K562 (cell line): ENCODE measurements around the gene ARID3A. TPM values are rescaled to one million over a fixed set of nuclear protein-coding genes. Genes with fewer than 3 reads are reported as not detected.
A peak's percentile ranks its signal among the peaks of the same experiment; 100 is the strongest.

Source experiments
- CBFB ChIP-seq: sonication (generic); formaldehyde crosslinking; IDR thresholded peaks from 2 replicates; pipeline ENCODE4 v1.4.0; 2020; ENCODE audit warnings: mild to moderate bottlenecking, missing genetic modification reagents
- POLR2A ChIP-seq: fragments of 450-650 bp; conservative IDR thresholded peaks from 2 replicates; pipeline ENCODE4 v1.6.1; 2016
- POLR2G ChIP-seq: fragments of 200-400 bp; formaldehyde crosslinking; IDR thresholded peaks from 2 replicates; pipeline ENCODE4 v1.6.1; 2017; ENCODE audit warnings: low read depth, mild to moderate bottlenecking, antibody characterized with exemption, low read length, moderate library complexity
- RBFOX2 ChIP-seq: fragments of 200-400 bp; formaldehyde crosslinking; IDR thresholded peaks from 2 replicates; pipeline ENCODE4 v1.6.1; 2017; ENCODE audit warnings: low read depth, mild to moderate bottlenecking, low read length, moderate library complexity
- SMAD3 ChIP-seq: fragments of 450-650 bp; formaldehyde crosslinking; conservative IDR thresholded peaks from 2 replicates; pipeline ENCODE4 v1.4.0; 2020; ENCODE audit warnings: mild to moderate bottlenecking
- polyA plus RNA-seq, 8 experiments: library from polyadenylated mRNA; depleted of rRNA in 4 of 8; stranded (reverse) in 5 of 8; unstranded in 3 of 8; fragments of >200 nt; fragmentation: Nextera tagmentation in 2 of 8; fragmentation: Illumina TruSeq in 1 of 8; extraction: Ambion mirVana in 2 of 8; extraction: Trizol in 1 of 8; gene quantifications; 2 replicates each; pipeline versions ENCODE4 v1.2.1 to v1.2.3, GENCODE V29; 2011 to 2014; ENCODE audit warnings: inconsistent platforms in 1 of 8, missing spikeins in 1 of 8
- total RNA-seq, 7 experiments: library from RNA; depleted of rRNA in 6 of 7; stranded (reverse); fragments of >200 nt in 6 of 7; fragmentation: Illumina TruSeq in 2 of 7; extraction: Trizol in 2 of 7; gene quantifications; 2 replicates each; pipeline versions ENCODE4 v1.2.1 to v1.2.3, GENCODE V29; 2011 to 2021; ENCODE audit warnings: low replicate concordance in 1 of 7
- TF ChIP-seq, protein P1 (sequence below), 2 experiments: fragments of 450-650 bp; formaldehyde crosslinking in 1 of 2; IDR thresholded peaks; 2 replicates each; pipeline versions ENCODE4 v1.4.0 to v1.6.1; 2014 to 2020; ENCODE audit warnings: mild to moderate bottlenecking in 2 of 2, borderline replicate concordance in 1 of 2, low read depth in 1 of 2
- TF ChIP-seq, protein P2 (sequence below): sonication (generic); formaldehyde crosslinking; IDR thresholded peaks from 2 replicates; pipeline ENCODE4 v1.9.0; 2022; ENCODE audit warnings: mild to moderate bottlenecking, missing genetic modification reagents

The ARID3A gene
- total and polyA plus RNA-seq, 9 of the 15 experiments (the other 6 are each of a cell fraction or from before 2014, with no cell fraction given): 1.4 to 118 (median 31.2) TPM

DNA sequence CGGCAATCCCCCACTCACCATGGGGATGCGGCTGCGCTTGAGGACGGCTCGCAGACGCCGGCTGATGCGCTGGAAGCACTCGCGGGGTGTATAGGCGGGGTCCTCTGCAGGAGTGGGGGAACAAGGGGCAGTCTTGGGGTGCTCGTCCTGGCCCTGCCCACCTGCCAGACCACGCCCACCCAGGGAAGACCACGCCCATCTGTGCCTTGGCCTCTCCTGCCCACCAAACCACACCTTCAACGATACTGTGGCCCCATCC is 25.9 kb upstream of the ARID3A start (continued):
- TF ChIP-seq, protein P1, sequence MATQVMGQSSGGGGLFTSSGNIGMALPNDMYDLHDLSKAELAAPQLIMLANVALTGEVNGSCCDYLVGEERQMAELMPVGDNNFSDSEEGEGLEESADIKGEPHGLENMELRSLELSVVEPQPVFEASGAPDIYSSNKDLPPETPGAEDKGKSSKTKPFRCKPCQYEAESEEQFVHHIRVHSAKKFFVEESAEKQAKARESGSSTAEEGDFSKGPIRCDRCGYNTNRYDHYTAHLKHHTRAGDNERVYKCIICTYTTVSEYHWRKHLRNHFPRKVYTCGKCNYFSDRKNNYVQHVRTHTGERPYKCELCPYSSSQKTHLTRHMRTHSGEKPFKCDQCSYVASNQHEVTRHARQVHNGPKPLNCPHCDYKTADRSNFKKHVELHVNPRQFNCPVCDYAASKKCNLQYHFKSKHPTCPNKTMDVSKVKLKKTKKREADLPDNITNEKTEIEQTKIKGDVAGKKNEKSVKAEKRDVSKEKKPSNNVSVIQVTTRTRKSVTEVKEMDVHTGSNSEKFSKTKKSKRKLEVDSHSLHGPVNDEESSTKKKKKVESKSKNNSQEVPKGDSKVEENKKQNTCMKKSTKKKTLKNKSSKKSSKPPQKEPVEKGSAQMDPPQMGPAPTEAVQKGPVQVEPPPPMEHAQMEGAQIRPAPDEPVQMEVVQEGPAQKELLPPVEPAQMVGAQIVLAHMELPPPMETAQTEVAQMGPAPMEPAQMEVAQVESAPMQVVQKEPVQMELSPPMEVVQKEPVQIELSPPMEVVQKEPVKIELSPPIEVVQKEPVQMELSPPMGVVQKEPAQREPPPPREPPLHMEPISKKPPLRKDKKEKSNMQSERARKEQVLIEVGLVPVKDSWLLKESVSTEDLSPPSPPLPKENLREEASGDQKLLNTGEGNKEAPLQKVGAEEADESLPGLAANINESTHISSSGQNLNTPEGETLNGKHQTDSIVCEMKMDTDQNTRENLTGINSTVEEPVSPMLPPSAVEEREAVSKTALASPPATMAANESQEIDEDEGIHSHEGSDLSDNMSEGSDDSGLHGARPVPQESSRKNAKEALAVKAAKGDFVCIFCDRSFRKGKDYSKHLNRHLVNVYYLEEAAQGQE (IDR thresholded peaks at IDR 0.05; ENCODE audit: borderline replicate concordance): no peak
- TF ChIP-seq, protein P1 (CRISPR knock-in tag; IDR thresholded peaks at IDR 0.05; ENCODE audit: low read depth): 0 out of 2 replicates have a peak, but pooled peaks have one; percentile 28
- peak; percentile 83 for TF ChIP-seq POLR2G
- TF ChIP-seq, protein P2, sequence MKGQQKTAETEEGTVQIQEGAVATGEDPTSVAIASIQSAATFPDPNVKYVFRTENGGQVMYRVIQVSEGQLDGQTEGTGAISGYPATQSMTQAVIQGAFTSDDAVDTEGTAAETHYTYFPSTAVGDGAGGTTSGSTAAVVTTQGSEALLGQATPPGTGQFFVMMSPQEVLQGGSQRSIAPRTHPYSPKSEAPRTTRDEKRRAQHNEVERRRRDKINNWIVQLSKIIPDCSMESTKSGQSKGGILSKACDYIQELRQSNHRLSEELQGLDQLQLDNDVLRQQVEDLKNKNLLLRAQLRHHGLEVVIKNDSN (CRISPR knock-in tag): 0 out of 2 replicates have a peak, but pooled peaks have one; percentile 12
- TF ChIP-seq SMAD3 (CRISPR knock-in tag): no peak
- TF ChIP-seq RBFOX2: peak; percentile 49
- TF ChIP-seq CBFB (CRISPR knock-in tag): peak; percentile 53; the same call in 1 of the 2 replicates
- peak; percentile 42; the same call in 1 of the 2 replicates for TF ChIP-seq POLR2A
